ENCODE results near the gene TENT5C.
"Not testable (repeated sequence)": the region's sequence is repeated elsewhere in the genome, so short reads cannot be mapped to it uniquely, and the experiment has no call there.

Gene TENT5C

GRCh38 chr1:117605774-117606648, at the start of gene TENT5C:
TSS of gene TENT5C (plus strand) at chr1:117606048. CDS start at chr1:117622869, 16,821 bp downstream.
- peak; percentile 95 for DNase-seq

- DNase-seq = no peak
These were observed 49.5 kb upstream of the TENT5C start for GRCh38 chr1:117556341-117556740.

- DNase-seq = no peak
These were observed 48.9 kb upstream of the TENT5C start for GRCh38 chr1:117556976-117557375.

GRCh38 chr1:117558451-117558850, 47.4 kb upstream of the TENT5C start:
- not testable (repeated sequence) for DNase-seq

GRCh38 chr1:117559139-117559538, 46.7 kb upstream of the TENT5C start:
- DNase-seq = no peak

GRCh38 chr1:117559985-117560384, 45.9 kb upstream of the TENT5C start:
- DNase-seq = no peak

GRCh38 chr1:117561071-117561470, 44.8 kb upstream of the TENT5C start:
- no peak for DNase-seq

GRCh38 chr1:117561551-117561950, 44.3 kb upstream of the TENT5C start:
- no peak for DNase-seq

GRCh38 chr1:117562581-117563491, 43.0 kb upstream of the TENT5C start:
- no peak for DNase-seq

GRCh38 chr1:117563492-117563875, 42.4 kb upstream of the TENT5C start:
- DNase-seq = no peak

- no peak for DNase-seq
These were observed 41.4 kb upstream of the TENT5C start for GRCh38 chr1:117564227-117565075.

GRCh38 chr1:117565076-117565556, 40.7 kb upstream of the TENT5C start:
- no peak for DNase-seq

GRCh38 chr1:117565745-117566455, 39.9 kb upstream of the TENT5C start:
- DNase-seq = no peak

- no peak for DNase-seq
These were observed 39.3 kb upstream of the TENT5C start for GRCh38 chr1:117566556-117566955.

- DNase-seq = no peak
These were observed 38.4 kb upstream of the TENT5C start for GRCh38 chr1:117567435-117567834.

- no peak for DNase-seq
These were observed 37.9 kb upstream of the TENT5C start for GRCh38 chr1:117567976-117568375.

GRCh38 chr1:117568999-117569398, 36.8 kb upstream of the TENT5C start:
- no peak for DNase-seq

- no peak for DNase-seq
These were observed 36.0 kb upstream of the TENT5C start for GRCh38 chr1:117569856-117570255.

GRCh38 chr1:117570988-117571409, 34.8 kb upstream of the TENT5C start:
- DNase-seq = no peak

- no peak for DNase-seq
These were observed 34.4 kb upstream of the TENT5C start for GRCh38 chr1:117571496-117571895.

- DNase-seq = no peak
These were observed 33.3 kb upstream of the TENT5C start for GRCh38 chr1:117572546-117572945.

Data from right hindlimb (tissue), 1 donor.